Naive thymus-derived CD8-positive, alpha-beta T cell (primary cell): ENCODE measurements around the gene SH3GL2. TPM values are rescaled to one million over a fixed set of nuclear protein-coding genes. Genes with fewer than 3 reads are reported as not detected.

Experiments used
- ATAC-seq, 2 donors: fragments of 150-1000 bp; cut with Tn5 transposase in 1 of 2; sonication (Bioruptor Pico), chemical (Tn5 transposase) in 1 of 2; 1 replicate in 1 of 2; 2 replicates in 1 of 2; pipeline ENCODE4 v1.10.0; 2021; ENCODE audit warnings: mild to moderate bottlenecking in 2 of 2, moderate library complexity in 2 of 2
- POLR2A ChIA-PET: fragments of 350-600 bp; sonication (Branson Sonifier 250); formaldehyde crosslinking; loops from one replicate; lab custom pipeline; 2021; ENCODE audit warnings: antibody characterized with exemption; lab: Charles Lee
- DNase-seq, 10 donors: peaks; one replicate each; pipeline versions ENCODE4 v3.0.0 to v3.0.0-alpha.2; 2020 to 2022
- H3K27ac Mint-ChIP-seq, 10 donors: one replicate each; pipeline ENCODE4 v1.8.0; 2020 to 2022; ENCODE audit warnings: mild to moderate bottlenecking in 10 of 10, mixed read lengths in 10 of 10, moderate library complexity in 4 of 10, inconsistent platforms in 1 of 10
- H3K27me3 Mint-ChIP-seq, 5 donors: one replicate each; pipeline ENCODE4 v1.8.0; 2021 to 2022; ENCODE audit warnings: mixed read lengths in 5 of 5
- H3K36me3 Mint-ChIP-seq, 3 donors: one replicate each; pipeline ENCODE4 v1.8.0; 2020 to 2022; ENCODE audit warnings: mixed read lengths in 3 of 3, mild to moderate bottlenecking in 2 of 3, inconsistent platforms in 1 of 3
- H3K4me1 Mint-ChIP-seq, 4 donors: one replicate each; pipeline ENCODE4 v1.8.0; 2021 to 2022; ENCODE audit warnings: mixed read lengths in 4 of 4
- H3K4me3 Mint-ChIP-seq, 10 donors: one replicate each; pipeline ENCODE4 v1.8.0; 2020 to 2022; ENCODE audit warnings: mild to moderate bottlenecking in 10 of 10, mixed read lengths in 10 of 10, moderate library complexity in 6 of 10, inconsistent platforms in 1 of 10
- H3K9me3 Mint-ChIP-seq, 9 donors: one replicate each; pipeline ENCODE4 v1.8.0; 2020 to 2022; ENCODE audit warnings: mixed read lengths in 9 of 9, mild to moderate bottlenecking in 3 of 9, inconsistent platforms in 1 of 9, moderate library complexity in 1 of 9
- polyA plus RNA-seq, 3 donors: library from polyadenylated mRNA; unstranded; fragments of 300-500 nt; fragmentation: Illumina TruSeq; gene quantifications; one replicate each; pipeline ENCODE4 v1.2.3, GENCODE V29; 2021
- total RNA-seq, 8 experiments: library from RNA in 2 of 8; stranded (reverse) in 2 of 8; gene quantifications; one replicate each; pipeline ENCODE4 v1.2.3 and lab custom pipeline; 2021 to 2026

The SH3GL2 gene
- total and polyA plus RNA-seq, 5 experiments from 2014 or later, result not detected

GRCh38 chr9:17843236-17843635 is 264.4 kb downstream of the SH3GL2 start:
- peaks cover 0 to 31% (median 11%) of the 10 kb centered on the region in 9 donors for H3K9me3 Mint-ChIP-seq
- no peaks in the 10 kb centered on the region for H3K4me1 Mint-ChIP-seq
- DNase-seq (no peak), ATAC-seq (no peak)
- no peaks in the 10 kb centered on the region for H3K36me3 Mint-ChIP-seq
- H3K4me3 Mint-ChIP-seq, result no peak overlapping the region
- peaks cover 0 to 15% (median 2%) of the 10 kb centered on the region in 5 donors for H3K27me3 Mint-ChIP-seq
- H3K27ac Mint-ChIP-seq, result no peak overlapping the region
- POLR2A ChIA-PET, result no interaction called here
